Panc1 (cell line): ENCODE data around the gene CD151.

ENCODE experiments used
- POLR2AphosphoS5 ChIP-seq: IDR thresholded peaks from 2 replicates; pipeline ENCODE4 v1.6.1; 2012; ENCODE audit warnings: mild to moderate bottlenecking, low read depth, low read length, moderate library complexity
- SIN3A ChIP-seq: IDR thresholded peaks from 2 replicates; pipeline ENCODE4 v1.6.1; 2012; ENCODE audit warnings: low read depth, mild to moderate bottlenecking, low read length, moderate library complexity, borderline replicate concordance; ENCODE audit not compliant: insufficient read depth
- TCF7L2 ChIP-seq: IDR thresholded peaks from 2 replicates; pipeline ENCODE4 v1.6.1; 2011; ENCODE audit warnings: mild to moderate bottlenecking, low read depth, low read length, inconsistent platforms
- TF ChIP-seq, protein P1 (sequence below): fragments of 450-650 bp; IDR thresholded peaks from 2 replicates; pipeline ENCODE4 v1.5.1; 2017; ENCODE audit warnings: mild to moderate bottlenecking
- TF ChIP-seq, protein P2 (sequence below), 2 experiments: IDR thresholded peaks; 2 replicates each; pipeline ENCODE4 v1.6.1; 2011 to 2012; ENCODE audit warnings: low read depth in 2 of 2, control low read depth in 1 of 2, low read length in 1 of 2, mild to moderate bottlenecking in 1 of 2, moderate library complexity in 1 of 2; ENCODE audit not compliant: insufficient read depth in 1 of 2

GRCh38 chr11:842370-843002 is 9.7 kb downstream of the CD151 start, which contains the start of the genes POLR2L and TSPAN4:
- TF ChIP-seq, protein P1, sequence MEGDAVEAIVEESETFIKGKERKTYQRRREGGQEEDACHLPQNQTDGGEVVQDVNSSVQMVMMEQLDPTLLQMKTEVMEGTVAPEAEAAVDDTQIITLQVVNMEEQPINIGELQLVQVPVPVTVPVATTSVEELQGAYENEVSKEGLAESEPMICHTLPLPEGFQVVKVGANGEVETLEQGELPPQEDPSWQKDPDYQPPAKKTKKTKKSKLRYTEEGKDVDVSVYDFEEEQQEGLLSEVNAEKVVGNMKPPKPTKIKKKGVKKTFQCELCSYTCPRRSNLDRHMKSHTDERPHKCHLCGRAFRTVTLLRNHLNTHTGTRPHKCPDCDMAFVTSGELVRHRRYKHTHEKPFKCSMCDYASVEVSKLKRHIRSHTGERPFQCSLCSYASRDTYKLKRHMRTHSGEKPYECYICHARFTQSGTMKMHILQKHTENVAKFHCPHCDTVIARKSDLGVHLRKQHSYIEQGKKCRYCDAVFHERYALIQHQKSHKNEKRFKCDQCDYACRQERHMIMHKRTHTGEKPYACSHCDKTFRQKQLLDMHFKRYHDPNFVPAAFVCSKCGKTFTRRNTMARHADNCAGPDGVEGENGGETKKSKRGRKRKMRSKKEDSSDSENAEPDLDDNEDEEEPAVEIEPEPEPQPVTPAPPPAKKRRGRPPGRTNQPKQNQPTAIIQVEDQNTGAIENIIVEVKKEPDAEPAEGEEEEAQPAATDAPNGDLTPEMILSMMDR = no peak
- peak; percentile 99 for TF ChIP-seq POLR2AphosphoS5
- TF ChIP-seq TCF7L2 = peak; percentile 72; the same call in 1 of the 2 replicates
- TF ChIP-seq, protein P2, sequence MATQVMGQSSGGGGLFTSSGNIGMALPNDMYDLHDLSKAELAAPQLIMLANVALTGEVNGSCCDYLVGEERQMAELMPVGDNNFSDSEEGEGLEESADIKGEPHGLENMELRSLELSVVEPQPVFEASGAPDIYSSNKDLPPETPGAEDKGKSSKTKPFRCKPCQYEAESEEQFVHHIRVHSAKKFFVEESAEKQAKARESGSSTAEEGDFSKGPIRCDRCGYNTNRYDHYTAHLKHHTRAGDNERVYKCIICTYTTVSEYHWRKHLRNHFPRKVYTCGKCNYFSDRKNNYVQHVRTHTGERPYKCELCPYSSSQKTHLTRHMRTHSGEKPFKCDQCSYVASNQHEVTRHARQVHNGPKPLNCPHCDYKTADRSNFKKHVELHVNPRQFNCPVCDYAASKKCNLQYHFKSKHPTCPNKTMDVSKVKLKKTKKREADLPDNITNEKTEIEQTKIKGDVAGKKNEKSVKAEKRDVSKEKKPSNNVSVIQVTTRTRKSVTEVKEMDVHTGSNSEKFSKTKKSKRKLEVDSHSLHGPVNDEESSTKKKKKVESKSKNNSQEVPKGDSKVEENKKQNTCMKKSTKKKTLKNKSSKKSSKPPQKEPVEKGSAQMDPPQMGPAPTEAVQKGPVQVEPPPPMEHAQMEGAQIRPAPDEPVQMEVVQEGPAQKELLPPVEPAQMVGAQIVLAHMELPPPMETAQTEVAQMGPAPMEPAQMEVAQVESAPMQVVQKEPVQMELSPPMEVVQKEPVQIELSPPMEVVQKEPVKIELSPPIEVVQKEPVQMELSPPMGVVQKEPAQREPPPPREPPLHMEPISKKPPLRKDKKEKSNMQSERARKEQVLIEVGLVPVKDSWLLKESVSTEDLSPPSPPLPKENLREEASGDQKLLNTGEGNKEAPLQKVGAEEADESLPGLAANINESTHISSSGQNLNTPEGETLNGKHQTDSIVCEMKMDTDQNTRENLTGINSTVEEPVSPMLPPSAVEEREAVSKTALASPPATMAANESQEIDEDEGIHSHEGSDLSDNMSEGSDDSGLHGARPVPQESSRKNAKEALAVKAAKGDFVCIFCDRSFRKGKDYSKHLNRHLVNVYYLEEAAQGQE (IDR thresholded peaks at IDR 0.05; ENCODE audit: insufficient read depth in 1 of 2, low read depth in 2 of 2, low read length in 1 of 2) = no peak
- peak; percentile 95 for TF ChIP-seq SIN3A
